ENCODE data around the gene RAD51B.

GRCh38 chr14:68392393-68393141 lies 573.0 kb downstream of the RAD51B start:
- TF ChIP-seq CTCF (IDR thresholded peaks at IDR 0.05) (no peak), EP300 (IDR thresholded peaks at IDR 0.05) (no peak)
